SK-N-SH (cell line): Measurements from ENCODE around the gene OR51V1. TPM values are rescaled to one million over a fixed set of nuclear protein-coding genes. Genes with fewer than 3 reads are reported as not detected.

Source experiments
- CTCF ChIA-PET: fragments of 300-600, 350-600 bp; formaldehyde crosslinking; extraction: SDS; loops from one replicate; lab custom pipeline; 2021; lab: Yijun Ruan, JAX
- POLR2A ChIA-PET: fragments of 350-600 bp; sonication (Branson Sonifier 250); formaldehyde crosslinking; extraction: SDS; loops from one replicate; lab custom pipeline; 2020; ENCODE audit warnings: antibody characterized with exemption, inconsistent platforms; lab: Yijun Ruan, JAX
- DNase-seq: peaks from one replicate; pipeline ENCODE4 v3.0.0; 2012
- H2AFZ ChIP-seq: fragments of 200-600 bp; sonication (generic); 2 replicates; pipeline ENCODE4 v1.8.1; 2016; ENCODE audit warnings: antibody characterized with exemption, mild to moderate bottlenecking, low read depth
- H3F3A ChIP-seq: fragments of 200-600 bp; sonication (generic); replicated peaks from 2 replicates; pipeline ENCODE3; 2016; ENCODE audit warnings: antibody characterized with exemption, mild to moderate bottlenecking; ENCODE audit not compliant: insufficient read depth
- H3K27ac ChIP-seq, 2 experiments: fragments of 200-500 bp in 1 of 2; fragments of 200-600 bp in 1 of 2; sonication (Bioruptor generic) in 1 of 2; sonication (generic), shearing (Covaris generic) in 1 of 2; 2 replicates each; pipeline versions ENCODE4 v1.5.1 to v1.6.1; 2014 to 2016; ENCODE audit warnings: low read depth in 2 of 2, inconsistent platforms in 1 of 2, low read length in 1 of 2, mild to moderate bottlenecking in 1 of 2, mixed read lengths in 1 of 2
- H3K27me3 ChIP-seq: fragments of 200-600 bp; sonication (generic), shearing (Covaris generic); 2 replicates; pipeline ENCODE4 v1.6.1; 2016; ENCODE audit warnings: mixed run types; ENCODE audit not compliant: insufficient read depth
- H3K36me3 ChIP-seq, 2 experiments: fragments of 200-500 bp in 1 of 2; fragments of 200-600 bp in 1 of 2; sonication (Bioruptor generic) in 1 of 2; sonication (generic) in 1 of 2; replicated peaks in 1 of 2; 2 replicates each; pipeline versions ENCODE3 to v1.5.1; 2014 to 2016; ENCODE audit warnings: low read length in 1 of 2, mild to moderate bottlenecking in 1 of 2; ENCODE audit not compliant: insufficient read depth in 2 of 2, control insufficient read depth in 1 of 2
- H3K4me1 ChIP-seq, 2 experiments: fragments of 200-500 bp in 1 of 2; fragments of 200-600 bp in 1 of 2; sonication (Bioruptor generic) in 1 of 2; sonication (generic), shearing (Covaris generic) in 1 of 2; 2 replicates each; pipeline versions ENCODE4 v1.5.1 to v1.6.1; 2014 to 2016; ENCODE audit warnings: low read depth in 1 of 2, low read length in 1 of 2, mixed run types in 1 of 2; ENCODE audit not compliant: insufficient read depth in 2 of 2, control insufficient read depth in 1 of 2
- H3K4me2 ChIP-seq: fragments of 200-600 bp; sonication (generic), shearing (Covaris generic); 2 replicates; pipeline ENCODE4 v1.6.1; 2017; ENCODE audit warnings: mixed run types
- H3K4me3 ChIP-seq, 2 experiments: fragments of 200-500 bp in 1 of 2; fragments of 200-600 bp in 1 of 2; sonication (Bioruptor generic) in 1 of 2; sonication (generic), shearing (Covaris generic) in 1 of 2; 2 replicates each; pipeline versions ENCODE4 v1.5.1 to v1.8.1; 2014 to 2016; ENCODE audit warnings: low read depth in 2 of 2, inconsistent platforms in 1 of 2, low read length in 1 of 2, mild to moderate bottlenecking in 1 of 2, mixed read lengths in 1 of 2, moderate library complexity in 1 of 2
- H3K79me2 ChIP-seq: fragments of 200-600 bp; sonication (generic); 2 replicates; pipeline ENCODE4 v1.8.1; 2017; ENCODE audit warnings: mild to moderate bottlenecking; ENCODE audit not compliant: insufficient read depth
- H3K9ac ChIP-seq: fragments of 200-600 bp; sonication (generic); 2 replicates; pipeline ENCODE4 v1.6.1; 2017; ENCODE audit warnings: mixed run types
- H3K9me2 ChIP-seq: fragments of 200-600 bp; sonication (generic); 2 replicates; pipeline ENCODE4 v1.6.1; 2017; ENCODE audit warnings: mixed run types
- H3K9me3 ChIP-seq: fragments of 200-600 bp; sonication (generic); 2 replicates; pipeline ENCODE4 v1.6.1; 2017; ENCODE audit warnings: mixed run types, mild to moderate bottlenecking, moderate library complexity
- H4K20me1 ChIP-seq: fragments of 200-600 bp; sonication (generic); 2 replicates; pipeline ENCODE4 v1.6.1; 2017; ENCODE audit warnings: mild to moderate bottlenecking, mixed run types; ENCODE audit not compliant: insufficient read depth
- CHD2 ChIP-seq: fragments of 150-350 bp; IDR thresholded peaks from 2 replicates; pipeline ENCODE4 v1.6.1; 2018; ENCODE audit warnings: low read length; ENCODE audit not compliant: partially characterized antibody
- ELF1 ChIP-seq: IDR thresholded peaks from 2 replicates; pipeline ENCODE4 v1.4.0; 2012
- EP300 ChIP-seq, 2 experiments: IDR thresholded peaks; 2 replicates each; pipeline versions ENCODE4 v1.4.0 to v1.6.1; 2012; ENCODE audit warnings: borderline replicate concordance in 1 of 2, low read depth in 1 of 2, low read length in 1 of 2
- FOSL2 ChIP-seq: IDR thresholded peaks from 2 replicates; pipeline ENCODE4 v1.4.0; 2012; ENCODE audit warnings: low read depth, mild to moderate bottlenecking, moderate library complexity, borderline replicate concordance
- FOXJ3 ChIP-seq: sonication (generic); formaldehyde crosslinking; IDR thresholded peaks from 2 replicates; pipeline ENCODE4 v1.5.1; 2020; ENCODE audit warnings: mild to moderate bottlenecking, missing genetic modification reagents
- GABPA ChIP-seq: IDR thresholded peaks from 2 replicates; pipeline ENCODE4 v1.4.0; 2012; ENCODE audit warnings: low read depth, mild to moderate bottlenecking
- JUND ChIP-seq: IDR thresholded peaks from 2 replicates; pipeline ENCODE4 v1.4.0; 2012
- MAX ChIP-seq: IDR thresholded peaks from 2 replicates; pipeline ENCODE4 v1.4.0; 2012; ENCODE audit warnings: low read depth
- POLR2AphosphoS5 ChIP-seq: IDR thresholded peaks from 2 replicates; pipeline ENCODE4 v1.6.1; 2012; ENCODE audit warnings: low read depth, low read length
- RCOR1 ChIP-seq: fragments of 150-350 bp; IDR thresholded peaks from 2 replicates; pipeline ENCODE4 v1.6.1; 2017; ENCODE audit warnings: antibody characterized with exemption, low read length
- RXRA ChIP-seq: IDR thresholded peaks from 2 replicates; pipeline ENCODE4 v1.4.0; 2012; ENCODE audit warnings: low read depth, mild to moderate bottlenecking, borderline replicate concordance
- SIN3A ChIP-seq: IDR thresholded peaks from 2 replicates; pipeline ENCODE4 v1.6.1; 2012; ENCODE audit warnings: low read depth, mild to moderate bottlenecking, low read length, moderate library complexity, borderline replicate concordance
- TAF1 ChIP-seq: IDR thresholded peaks from 2 replicates; pipeline ENCODE4 v1.6.1; 2012; ENCODE audit warnings: low read depth, mild to moderate bottlenecking, low read length, moderate library complexity, borderline replicate concordance
- TCF12 ChIP-seq: IDR thresholded peaks from 2 replicates; pipeline ENCODE4 v1.4.0; 2012
- TEAD4 ChIP-seq: IDR thresholded peaks from 2 replicates; pipeline ENCODE4 v1.4.0; 2012; ENCODE audit warnings: mild to moderate bottlenecking, borderline replicate concordance; ENCODE audit not compliant: insufficient read depth
- WGBS: methylation state at CpG from one replicate; pipeline ENCODE4 v1.1.6; 2017; ENCODE audit warnings: low lambda C conversion rate; 5-methylcytosine and 5-hydroxymethylcytosine counted together
- polyA plus RNA-seq, 3 experiments: library from polyadenylated mRNA; depleted of rRNA; stranded (reverse); fragments of >200 nt; gene quantifications; 2 replicates each; pipeline ENCODE4 v1.2.3, GENCODE V29; 2012
- TF ChIP-seq, protein P1 (sequence below): fragments of 200-600 bp; sonication (generic); IDR thresholded peaks from 2 replicates; pipeline ENCODE4 v1.6.1; 2017; ENCODE audit warnings: antibody characterized with exemption, mild to moderate bottlenecking, moderate library complexity
- TF ChIP-seq, protein P2 (sequence below): IDR thresholded peaks from 2 replicates; pipeline ENCODE4 v1.6.1; 2012; ENCODE audit warnings: mild to moderate bottlenecking, low read depth, low read length, moderate library complexity
- TF ChIP-seq, protein P3 (sequence below): fragments of 150-350 bp; IDR thresholded peaks from 2 replicates; pipeline ENCODE4 v1.6.1; 2016; ENCODE audit warnings: mild to moderate bottlenecking, low read depth, low read length
- TF ChIP-seq, protein P4 (sequence below): IDR thresholded peaks from 2 replicates; pipeline ENCODE4 v1.4.0; 2012; ENCODE audit warnings: low read depth, borderline replicate concordance

The OR51V1 gene
- polyA plus RNA-seq, 1 of the 3 experiments (the other 2 are of a cell fraction): not detected

- no peak for TF ChIP-seq FOXJ3 (CRISPR knock-in tag)
These were observed 12.3 kb downstream of the OR51V1 start (continued) for GRCh38 chr11:5188201-5188600.

DNA sequence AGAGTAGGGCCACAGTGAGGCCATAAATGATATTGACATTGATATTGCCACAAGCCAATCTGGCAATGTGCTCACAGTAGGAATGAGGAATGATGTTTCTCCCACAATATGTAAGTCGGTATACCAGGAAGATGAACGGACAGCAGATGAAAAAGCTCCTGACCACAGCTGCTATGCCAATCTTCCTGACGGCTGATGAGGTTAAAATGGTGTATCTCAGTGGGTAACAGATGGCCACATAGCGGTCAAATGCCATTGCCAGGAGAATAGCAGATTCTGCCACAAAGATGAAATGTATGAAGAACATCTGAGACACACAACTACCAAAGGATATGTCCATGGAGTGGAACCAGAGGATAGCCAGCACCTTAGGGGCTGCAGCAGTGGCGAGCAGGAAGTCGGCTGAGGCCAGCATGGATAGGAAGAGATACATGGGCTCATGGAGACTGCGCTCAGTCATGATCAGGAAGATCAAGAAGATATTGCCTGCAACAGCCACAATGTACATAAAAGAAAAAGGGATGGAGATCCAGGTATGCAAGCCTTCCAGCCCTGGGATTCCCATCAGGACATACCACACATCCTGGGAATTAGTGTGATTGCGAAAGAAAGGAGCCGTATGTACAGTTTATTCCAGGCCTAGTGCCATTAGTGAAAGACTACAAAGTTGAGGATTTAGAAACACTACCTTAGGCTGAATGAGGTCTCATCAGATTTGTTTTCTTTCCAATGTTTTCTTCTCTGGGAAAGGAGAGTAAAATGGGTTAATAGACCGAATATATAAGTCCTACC is 22.2 kb downstream of the OR51V1 start:
- WGBS: 5% methylated on average over 10 of the region's 10 CpGs
- no peak for DNase-seq
- CTCF ChIA-PET: no interaction called here

More for the DNA sequence above, 22.2 kb downstream of the OR51V1 start:
- H3K36me3 ChIP-seq: no peaks in the 10 kb centered on the region
- H3K79me2 ChIP-seq: no peaks in the 10 kb centered on the region
- no peaks in the 10 kb centered on the region for H3K27me3 ChIP-seq
- H3K4me1 ChIP-seq: no peaks in the 10 kb centered on the region
- H3K9me2 ChIP-seq: no peaks in the 10 kb centered on the region
- no peak overlapping the region for H3K27ac ChIP-seq
- no peaks in the 10 kb centered on the region for H3K9me3 ChIP-seq
- H4K20me1 ChIP-seq: no peaks in the 10 kb centered on the region
- no peak overlapping the region for H2AFZ ChIP-seq
- H3K4me2 ChIP-seq: no peak overlapping the region
- no peaks in the 10 kb centered on the region for H3F3A ChIP-seq
- H3K4me3 ChIP-seq: no peak overlapping the region
- TF ChIP-seq SIN3A (no peak), CHD2 (no peak), RXRA (no peak), ELF1 (no peak), EP300 (IDR thresholded peaks at IDR 0.05; ENCODE audit: borderline replicate concordance in 1 of 2, low read depth in 1 of 2, low read length in 1 of 2) (no peak), TCF12 (no peak), MAX (no peak), GABPA (no peak), TAF1 (no peak), FOSL2 (no peak), RCOR1 (no peak), POLR2AphosphoS5 (no peak), TEAD4 (no peak), JUND (no peak)
- TF ChIP-seq, protein P1, sequence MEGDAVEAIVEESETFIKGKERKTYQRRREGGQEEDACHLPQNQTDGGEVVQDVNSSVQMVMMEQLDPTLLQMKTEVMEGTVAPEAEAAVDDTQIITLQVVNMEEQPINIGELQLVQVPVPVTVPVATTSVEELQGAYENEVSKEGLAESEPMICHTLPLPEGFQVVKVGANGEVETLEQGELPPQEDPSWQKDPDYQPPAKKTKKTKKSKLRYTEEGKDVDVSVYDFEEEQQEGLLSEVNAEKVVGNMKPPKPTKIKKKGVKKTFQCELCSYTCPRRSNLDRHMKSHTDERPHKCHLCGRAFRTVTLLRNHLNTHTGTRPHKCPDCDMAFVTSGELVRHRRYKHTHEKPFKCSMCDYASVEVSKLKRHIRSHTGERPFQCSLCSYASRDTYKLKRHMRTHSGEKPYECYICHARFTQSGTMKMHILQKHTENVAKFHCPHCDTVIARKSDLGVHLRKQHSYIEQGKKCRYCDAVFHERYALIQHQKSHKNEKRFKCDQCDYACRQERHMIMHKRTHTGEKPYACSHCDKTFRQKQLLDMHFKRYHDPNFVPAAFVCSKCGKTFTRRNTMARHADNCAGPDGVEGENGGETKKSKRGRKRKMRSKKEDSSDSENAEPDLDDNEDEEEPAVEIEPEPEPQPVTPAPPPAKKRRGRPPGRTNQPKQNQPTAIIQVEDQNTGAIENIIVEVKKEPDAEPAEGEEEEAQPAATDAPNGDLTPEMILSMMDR: no peak
- TF ChIP-seq, protein P2, sequence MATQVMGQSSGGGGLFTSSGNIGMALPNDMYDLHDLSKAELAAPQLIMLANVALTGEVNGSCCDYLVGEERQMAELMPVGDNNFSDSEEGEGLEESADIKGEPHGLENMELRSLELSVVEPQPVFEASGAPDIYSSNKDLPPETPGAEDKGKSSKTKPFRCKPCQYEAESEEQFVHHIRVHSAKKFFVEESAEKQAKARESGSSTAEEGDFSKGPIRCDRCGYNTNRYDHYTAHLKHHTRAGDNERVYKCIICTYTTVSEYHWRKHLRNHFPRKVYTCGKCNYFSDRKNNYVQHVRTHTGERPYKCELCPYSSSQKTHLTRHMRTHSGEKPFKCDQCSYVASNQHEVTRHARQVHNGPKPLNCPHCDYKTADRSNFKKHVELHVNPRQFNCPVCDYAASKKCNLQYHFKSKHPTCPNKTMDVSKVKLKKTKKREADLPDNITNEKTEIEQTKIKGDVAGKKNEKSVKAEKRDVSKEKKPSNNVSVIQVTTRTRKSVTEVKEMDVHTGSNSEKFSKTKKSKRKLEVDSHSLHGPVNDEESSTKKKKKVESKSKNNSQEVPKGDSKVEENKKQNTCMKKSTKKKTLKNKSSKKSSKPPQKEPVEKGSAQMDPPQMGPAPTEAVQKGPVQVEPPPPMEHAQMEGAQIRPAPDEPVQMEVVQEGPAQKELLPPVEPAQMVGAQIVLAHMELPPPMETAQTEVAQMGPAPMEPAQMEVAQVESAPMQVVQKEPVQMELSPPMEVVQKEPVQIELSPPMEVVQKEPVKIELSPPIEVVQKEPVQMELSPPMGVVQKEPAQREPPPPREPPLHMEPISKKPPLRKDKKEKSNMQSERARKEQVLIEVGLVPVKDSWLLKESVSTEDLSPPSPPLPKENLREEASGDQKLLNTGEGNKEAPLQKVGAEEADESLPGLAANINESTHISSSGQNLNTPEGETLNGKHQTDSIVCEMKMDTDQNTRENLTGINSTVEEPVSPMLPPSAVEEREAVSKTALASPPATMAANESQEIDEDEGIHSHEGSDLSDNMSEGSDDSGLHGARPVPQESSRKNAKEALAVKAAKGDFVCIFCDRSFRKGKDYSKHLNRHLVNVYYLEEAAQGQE: no peak
- TF ChIP-seq, protein P3, sequence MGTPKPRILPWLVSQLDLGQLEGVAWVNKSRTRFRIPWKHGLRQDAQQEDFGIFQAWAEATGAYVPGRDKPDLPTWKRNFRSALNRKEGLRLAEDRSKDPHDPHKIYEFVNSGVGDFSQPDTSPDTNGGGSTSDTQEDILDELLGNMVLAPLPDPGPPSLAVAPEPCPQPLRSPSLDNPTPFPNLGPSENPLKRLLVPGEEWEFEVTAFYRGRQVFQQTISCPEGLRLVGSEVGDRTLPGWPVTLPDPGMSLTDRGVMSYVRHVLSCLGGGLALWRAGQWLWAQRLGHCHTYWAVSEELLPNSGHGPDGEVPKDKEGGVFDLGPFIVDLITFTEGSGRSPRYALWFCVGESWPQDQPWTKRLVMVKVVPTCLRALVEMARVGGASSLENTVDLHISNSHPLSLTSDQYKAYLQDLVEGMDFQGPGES: no peak
- TF ChIP-seq, protein P4, sequence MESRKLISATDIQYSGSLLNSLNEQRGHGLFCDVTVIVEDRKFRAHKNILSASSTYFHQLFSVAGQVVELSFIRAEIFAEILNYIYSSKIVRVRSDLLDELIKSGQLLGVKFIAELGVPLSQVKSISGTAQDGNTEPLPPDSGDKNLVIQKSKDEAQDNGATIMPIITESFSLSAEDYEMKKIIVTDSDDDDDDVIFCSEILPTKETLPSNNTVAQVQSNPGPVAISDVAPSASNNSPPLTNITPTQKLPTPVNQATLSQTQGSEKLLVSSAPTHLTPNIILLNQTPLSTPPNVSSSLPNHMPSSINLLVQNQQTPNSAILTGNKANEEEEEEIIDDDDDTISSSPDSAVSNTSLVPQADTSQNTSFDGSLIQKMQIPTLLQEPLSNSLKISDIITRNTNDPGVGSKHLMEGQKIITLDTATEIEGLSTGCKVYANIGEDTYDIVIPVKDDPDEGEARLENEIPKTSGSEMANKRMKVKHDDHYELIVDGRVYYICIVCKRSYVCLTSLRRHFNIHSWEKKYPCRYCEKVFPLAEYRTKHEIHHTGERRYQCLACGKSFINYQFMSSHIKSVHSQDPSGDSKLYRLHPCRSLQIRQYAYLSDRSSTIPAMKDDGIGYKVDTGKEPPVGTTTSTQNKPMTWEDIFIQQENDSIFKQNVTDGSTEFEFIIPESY: no peak
- POLR2A ChIA-PET: no interaction called here
- no peak overlapping the region for H3K9ac ChIP-seq
